Adrenal gland (tissue), 5 donors: ENCODE data around the gene TP53BP2.

Experiments
- CTCF ChIP-seq, 6 experiments: fragments of 450-650 bp in 4 of 6; fragments of 200-600 bp in 2 of 6; sonication (generic) in 1 of 6; IDR thresholded peaks; 1 replicate in 5 of 6; 2 replicates in 1 of 6; pipeline versions ENCODE4 v1.5.1 to v1.8.0; 2016 to 2021; ENCODE audit warnings: antibody characterized with exemption in 6 of 6, mild to moderate bottlenecking in 2 of 6, moderate library complexity in 1 of 6
- POLR2A ChIP-seq, 2 donors: fragments of 450-650 bp; IDR thresholded peaks; one replicate each; pipeline ENCODE4 v1.6.1; 2017; ENCODE audit warnings: antibody characterized with exemption in 2 of 2, mild to moderate bottlenecking in 2 of 2, moderate library complexity in 1 of 2
- donor health status: DM: no; HTN: no; CAD: no.

- TF ChIP-seq CTCF (IDR thresholded peaks at IDR 0.05) (no peak), POLR2A (IDR thresholded peaks at IDR 0.05) (no peak)
Observed at GRCh38 chr1:223776826-223777454, 68.8 kb downstream of the TP53BP2 start.
